Measurements from ENCODE around the gene KIF21B.

KIF21B gene

DNA sequence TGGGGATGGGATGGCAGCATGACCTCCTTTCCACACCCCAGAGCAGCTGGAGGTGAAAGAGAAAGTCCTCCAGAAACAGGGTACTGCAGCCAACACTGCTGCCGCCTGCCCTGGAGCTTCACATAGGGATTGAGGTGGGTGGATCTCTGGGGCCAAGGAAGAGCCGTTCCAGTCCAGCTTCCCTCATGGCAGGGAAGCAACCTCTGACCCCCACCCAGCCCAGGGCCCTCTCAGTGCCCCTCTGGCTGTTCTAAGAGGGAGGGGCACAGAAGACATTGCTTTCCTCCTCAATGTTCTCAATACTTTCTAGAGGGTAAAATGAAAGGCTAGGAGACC lies 5.7 kb downstream of the KIF21B start:
- no peak for FAIRE-seq

- FAIRE-seq = no peak
These were observed 6.3 kb downstream of the KIF21B start for GRCh38 chr1:201016943-201017827.

DNA sequence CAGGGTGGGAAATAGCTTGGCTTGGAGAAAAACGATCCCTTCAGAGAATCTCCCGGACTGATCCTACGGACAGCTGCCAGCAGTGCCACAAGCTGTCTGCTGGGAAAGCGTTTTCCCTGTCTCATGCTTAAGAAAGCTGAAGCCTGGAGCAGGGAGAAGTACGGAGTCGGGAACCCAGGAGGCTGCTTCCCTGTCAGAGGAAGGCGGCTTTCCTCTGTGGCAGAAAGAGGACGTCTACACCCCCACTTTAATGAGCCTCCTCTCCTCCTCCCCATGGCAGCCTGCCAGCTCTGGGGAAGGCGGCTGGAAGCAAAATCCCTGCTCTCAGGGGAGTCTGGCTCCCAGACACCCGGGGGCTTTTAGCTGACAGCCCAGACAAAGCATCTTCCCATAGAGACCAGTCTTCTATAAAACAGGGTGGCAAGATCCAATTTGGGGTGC lies 7.3 kb downstream of the KIF21B start:
- no peak for FAIRE-seq

GRCh38 chr1:201015551-201016091 lies 7.9 kb downstream of the KIF21B start:
- FAIRE-seq = no peak

DNA sequence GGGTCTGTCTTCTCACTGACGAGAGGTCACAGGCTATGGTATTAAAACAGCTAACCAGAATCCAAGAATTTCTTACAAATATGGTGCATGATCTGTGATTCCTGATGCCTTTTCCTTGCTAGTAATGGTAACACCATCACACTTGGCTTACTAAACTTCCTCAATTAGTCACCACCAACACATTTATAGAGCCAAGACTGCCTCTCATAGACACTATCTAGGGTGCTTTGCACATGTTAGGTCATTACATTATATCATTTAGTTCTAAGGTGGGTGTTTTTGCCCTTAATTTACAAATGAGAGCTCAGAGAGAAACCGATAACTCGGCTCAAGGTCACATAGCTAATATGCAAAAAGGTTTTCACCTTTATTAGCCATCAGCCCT lies 8.7 kb downstream of the KIF21B start:
- FAIRE-seq = no peak

GRCh38 chr1:201013991-201014815 lies 9.3 kb downstream of the KIF21B start:
- no peak for FAIRE-seq

DNA sequence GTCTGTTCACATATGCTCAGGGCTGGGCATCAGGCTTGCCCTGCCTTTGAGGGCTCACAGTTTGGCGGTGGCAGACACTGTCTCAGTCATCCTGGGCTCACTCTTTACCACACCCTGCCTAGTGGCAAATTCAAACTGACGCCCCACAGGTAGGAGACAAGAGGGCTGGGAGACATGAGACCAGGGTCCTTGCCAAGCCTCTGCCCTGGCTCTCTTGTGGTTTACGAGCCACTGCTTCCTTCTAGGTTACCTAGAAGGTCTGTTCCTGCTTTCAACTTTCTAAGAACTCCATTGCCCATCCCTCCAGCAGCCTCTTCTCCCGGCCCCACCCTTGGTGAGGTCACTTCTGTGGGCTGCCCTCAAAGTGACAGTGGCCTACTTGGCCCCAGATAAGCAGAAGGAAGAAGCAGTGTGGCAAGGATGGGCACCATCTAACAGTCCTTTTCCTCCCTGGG lies 10.5 kb downstream of the KIF21B start:
- no peak for FAIRE-seq

DNA sequence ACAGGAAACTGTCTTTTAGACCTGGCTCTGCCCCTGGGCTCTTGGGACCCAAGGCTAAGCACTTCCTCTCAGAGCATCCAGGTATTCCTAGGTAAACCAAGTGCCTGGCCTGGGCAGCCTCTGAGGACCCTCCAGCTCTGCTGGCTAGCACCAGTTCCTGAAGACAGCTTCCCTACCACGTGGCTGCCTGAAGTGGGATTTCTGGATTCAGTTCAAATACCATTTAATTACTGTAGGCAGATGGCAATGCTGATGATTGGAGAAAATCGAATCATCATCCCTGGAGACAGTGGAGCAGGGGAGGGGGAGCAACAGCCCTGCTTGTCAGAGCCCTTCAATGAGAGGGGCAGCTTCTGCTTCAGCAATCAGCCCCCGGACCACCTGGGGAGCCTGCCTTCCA lies 11.9 kb downstream of the KIF21B start:
- FAIRE-seq = no peak

DNA sequence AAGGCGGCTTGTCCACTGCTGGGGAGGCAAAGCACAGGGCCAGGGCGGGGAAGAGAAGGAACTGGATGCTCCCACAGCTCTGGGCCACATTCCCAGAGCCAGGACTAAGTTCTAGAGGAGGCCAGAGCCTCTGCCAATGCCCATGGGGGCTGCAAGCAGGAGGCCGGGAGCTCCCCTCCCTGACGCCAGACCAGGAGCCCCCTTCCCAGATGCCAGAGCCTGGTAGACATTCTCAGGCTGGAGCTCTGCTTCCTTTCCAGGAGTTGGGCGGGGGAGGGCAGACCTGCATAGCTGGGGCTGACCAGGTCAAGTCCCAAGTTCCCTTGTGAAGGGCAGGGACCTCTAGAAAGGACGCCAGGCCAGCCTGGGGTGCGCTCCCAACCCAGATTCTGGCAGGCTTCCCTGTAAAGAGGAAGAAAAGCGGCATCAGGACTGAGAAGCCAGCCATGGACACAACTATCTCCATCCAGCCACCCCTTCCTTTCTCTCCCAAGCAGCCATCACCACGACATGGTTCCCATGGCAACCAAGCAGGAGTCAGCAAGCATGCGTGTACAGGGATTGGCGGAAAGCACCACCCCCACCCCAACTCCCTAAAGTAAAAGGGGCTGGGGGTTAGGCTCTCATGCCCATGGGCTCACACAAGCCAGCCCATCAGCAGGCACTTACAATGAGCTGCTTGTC lies 13.4 kb downstream of the KIF21B start:
- no peak for FAIRE-seq

- no peak for FAIRE-seq
These were observed 14.7 kb downstream of the KIF21B start for GRCh38 chr1:201008666-201009360.

- no peak for FAIRE-seq
These were observed 16.0 kb downstream of the KIF21B start for GRCh38 chr1:201007481-201007880.

DNA sequence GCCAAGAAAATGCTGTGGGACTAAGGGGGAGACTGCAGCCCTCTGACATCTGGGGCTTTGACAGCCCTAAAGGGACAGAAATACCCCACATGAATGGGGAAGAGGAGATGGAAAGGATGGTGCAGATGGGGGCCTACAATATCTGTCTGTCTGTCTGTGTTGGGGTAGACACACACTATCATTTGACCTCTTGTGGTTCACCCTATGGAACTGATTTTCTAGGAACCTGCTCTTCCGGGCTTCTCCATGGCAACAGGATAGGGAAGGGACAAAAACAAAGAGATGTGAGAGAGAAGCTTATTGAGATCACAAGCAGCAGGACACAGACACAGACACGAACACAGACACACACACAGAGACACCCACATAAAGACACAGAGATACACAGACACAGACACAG lies 17.1 kb downstream of the KIF21B start:
- FAIRE-seq = no peak

DNA sequence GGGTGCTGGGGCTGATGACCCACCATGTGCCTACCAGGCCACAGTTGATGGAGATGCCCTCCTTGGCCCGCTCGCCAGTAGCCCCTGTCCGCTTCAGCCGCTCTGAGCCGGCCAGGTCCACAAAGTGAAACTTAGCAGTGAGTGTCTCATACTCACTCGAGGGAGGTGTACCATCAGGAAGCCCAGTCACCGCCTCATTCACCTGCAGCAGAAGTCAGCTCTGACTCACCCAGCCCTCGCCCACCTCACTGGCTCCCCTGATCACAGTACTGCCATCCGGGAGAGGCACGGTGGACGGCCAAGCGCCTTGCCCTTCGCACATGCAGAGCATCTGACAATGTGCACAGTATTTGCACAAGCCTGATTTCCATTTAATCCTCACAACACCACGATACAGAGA lies 18.8 kb downstream of the KIF21B start:
- no peak for FAIRE-seq

DNA sequence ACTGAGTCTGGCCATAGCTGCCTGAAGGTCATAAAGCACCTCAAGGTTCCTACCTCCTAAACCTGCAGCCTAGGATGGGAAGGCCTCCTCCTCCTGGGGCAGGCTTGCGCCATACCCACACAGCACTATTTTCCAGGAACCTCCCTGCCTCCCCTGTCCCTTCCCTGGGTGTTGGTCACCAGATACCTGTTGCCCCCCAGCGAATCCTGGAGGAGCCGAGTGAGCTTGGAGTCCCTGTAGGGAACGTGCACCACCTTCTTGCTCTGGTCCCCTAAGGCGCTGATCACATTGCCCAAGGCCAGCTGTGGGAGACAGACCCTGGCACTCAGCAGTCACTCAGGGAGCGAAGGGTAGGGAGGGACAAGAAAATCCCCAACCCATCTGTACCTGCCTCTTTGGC lies 19.4 kb downstream of the KIF21B start:
- FAIRE-seq = no peak

DNA sequence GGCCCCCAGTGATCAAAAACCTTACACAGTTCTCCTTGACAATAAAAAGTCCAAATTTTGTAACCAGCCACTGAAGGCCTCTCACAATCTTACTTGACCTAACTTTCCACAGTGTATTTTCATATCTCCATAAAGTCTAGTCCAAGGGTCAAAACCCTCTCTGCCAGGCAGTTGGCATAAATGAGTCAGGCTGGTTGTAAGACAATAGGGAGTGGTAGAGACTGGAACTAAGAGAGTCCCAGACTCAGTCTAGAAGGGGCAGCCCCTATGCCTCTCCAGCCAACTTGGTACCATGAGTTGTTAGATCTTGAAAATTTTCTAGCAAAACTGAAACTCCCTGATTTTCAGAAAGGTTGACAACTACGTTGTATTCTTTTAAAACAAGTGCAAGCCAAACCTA lies 21.0 kb downstream of the KIF21B start:
- no peak for FAIRE-seq

GRCh38 chr1:201001962-201002361 lies 21.6 kb downstream of the KIF21B start:
- FAIRE-seq = no peak

DNA sequence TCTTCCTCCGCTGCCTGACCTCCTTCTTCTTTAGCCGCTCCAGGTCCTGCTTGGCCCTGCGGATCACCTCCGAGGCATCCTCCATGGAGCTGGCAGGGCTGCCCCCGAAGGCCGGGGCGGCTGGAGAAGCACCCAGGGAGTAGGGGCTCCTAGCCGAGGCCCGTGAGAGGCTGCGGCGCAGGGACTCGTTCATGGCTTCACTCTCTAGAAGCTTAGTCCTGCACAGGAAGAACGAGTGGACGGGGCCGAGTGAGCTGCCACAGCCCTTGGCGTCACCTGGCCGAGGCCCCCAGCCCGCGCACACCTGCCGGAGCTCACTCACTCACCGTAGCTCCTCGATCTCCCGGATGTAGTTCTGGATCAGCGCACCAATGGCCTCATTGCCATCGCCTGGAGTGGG lies 23.1 kb downstream of the KIF21B start:
- FAIRE-seq = no peak

DNA sequence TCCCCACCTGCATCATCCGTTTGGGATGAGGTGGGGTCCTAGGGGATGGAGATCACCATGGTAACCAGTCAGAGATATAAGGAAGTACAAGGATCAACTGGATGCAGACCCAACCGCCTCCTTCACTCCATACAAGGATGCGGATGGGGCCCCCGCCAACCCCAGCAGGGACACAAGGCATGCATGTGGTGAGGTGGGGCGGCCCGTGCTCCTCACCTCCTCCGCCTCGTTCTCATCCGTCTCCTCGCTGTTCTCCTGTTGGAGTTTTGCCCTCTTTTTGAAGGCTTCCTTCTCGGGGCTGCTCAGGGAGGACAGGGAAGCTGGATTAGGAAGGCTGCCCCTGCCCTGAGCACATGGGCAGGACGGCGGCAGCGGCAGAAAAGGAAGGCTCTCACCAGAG lies 23.8 kb downstream of the KIF21B start:
- no peak for FAIRE-seq

GRCh38 chr1:200998323-200998722 lies 25.2 kb downstream of the KIF21B start:
- no peak for FAIRE-seq

DNA sequence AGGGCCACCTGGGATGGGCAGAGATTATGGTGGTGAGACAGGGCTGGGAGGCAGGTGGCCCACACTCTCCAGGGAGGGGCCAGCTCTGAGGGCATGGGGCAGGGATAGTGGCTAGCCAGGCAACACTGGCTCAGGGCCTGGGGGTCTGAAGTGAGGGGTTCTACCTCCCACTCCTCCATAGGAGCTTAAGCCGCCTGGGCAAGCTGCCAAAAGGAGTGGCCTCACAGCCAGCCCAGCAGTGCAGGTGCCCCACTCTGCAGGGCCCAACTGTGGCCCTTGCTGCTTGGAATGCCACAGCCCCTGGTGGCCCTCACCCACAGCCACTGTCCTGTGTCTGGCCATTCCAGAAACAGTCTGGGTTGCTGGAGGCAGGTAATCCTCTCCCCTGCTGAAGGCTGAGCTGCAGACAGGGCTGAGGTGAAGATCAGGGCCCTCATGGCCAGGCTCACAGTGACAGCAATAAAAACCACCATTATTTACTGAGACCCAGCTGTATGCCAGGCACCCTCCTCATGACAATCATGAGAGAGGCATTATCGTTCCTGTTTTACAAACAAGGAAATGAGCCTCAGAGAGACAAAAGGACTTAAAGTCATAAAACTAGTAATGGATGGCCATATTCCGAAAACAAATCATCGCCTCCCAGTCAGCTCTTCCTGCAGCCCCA lies 31.0 kb downstream of the KIF21B start:
- no peak for FAIRE-seq

DNA sequence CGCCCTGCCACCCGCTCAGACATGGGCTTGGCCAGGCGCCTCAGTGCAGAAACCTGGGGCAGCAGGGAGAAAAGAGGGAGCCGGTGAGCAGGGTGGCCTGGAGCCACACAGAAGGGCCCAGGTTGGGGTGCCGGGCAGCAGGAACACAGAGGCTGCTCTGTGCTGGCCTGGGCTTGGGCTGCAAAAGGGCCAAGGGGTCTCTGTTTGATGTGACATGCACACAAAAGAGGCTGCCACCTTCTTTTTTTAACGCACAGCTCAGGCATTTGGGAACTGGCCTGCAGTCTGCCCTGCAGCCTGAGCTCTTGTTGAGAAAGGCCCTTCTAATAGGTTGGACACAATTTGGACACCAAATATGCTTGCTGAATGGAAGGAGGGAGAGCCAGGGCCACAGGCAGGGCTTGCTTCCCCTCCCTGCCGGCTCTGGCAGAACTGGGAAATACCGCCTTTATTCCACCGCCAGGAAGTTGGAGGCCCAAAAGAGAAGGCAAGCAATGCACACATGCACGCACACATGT lies 32.4 kb downstream of the KIF21B start:
- no peak for FAIRE-seq

DNA sequence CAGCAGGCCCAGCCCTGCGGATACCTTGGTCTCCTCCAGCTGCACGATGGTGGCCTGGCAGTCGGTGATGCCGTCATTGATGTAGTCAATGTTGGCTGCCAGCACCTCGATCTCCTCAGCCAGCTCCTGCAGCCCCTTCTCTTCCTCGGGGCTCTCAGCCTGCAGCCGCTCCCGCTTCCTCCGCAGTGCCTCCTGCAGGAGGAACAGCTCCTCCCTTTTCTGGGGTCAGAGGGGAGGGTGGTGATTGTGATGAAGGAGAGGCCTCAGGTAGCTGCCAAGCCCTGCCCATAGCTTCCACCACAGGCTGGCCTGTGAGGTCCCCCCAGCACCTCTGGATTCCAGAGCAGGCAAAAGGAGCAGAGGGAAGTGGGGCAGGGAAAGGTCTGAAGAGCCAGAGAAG lies 33.4 kb downstream of the KIF21B start:
- FAIRE-seq = no peak
